Prostate gland (tissue), 2 donors: ENCODE measurements around the gene DYRK2. TPM values are rescaled to one million over a fixed set of nuclear protein-coding genes. Genes with fewer than 3 reads are reported as not detected.
"Not testable (repeated sequence)": the region's sequence is repeated elsewhere in the genome, so short reads cannot be mapped to it uniquely, and the experiment has no call there.

Experiments used
- DNase-seq: peaks from one replicate; pipeline ENCODE4 v3.0.0-alpha.2; 2019; ENCODE audit warnings: low spot score
- H3K27ac ChIP-seq, 2 donors: fragments of 200-600 bp; sonication (generic); 2 replicates each; pipeline ENCODE4 v1.5.1; 2017 to 2019
- H3K27me3 ChIP-seq: fragments of 200-600 bp; sonication (generic); replicated peaks from 2 replicates; pipeline ENCODE4 v1.5.1; 2019; ENCODE audit not compliant: insufficient read depth
- H3K36me3 ChIP-seq, 2 donors: fragments of 200-600 bp; sonication (generic); 1 replicate in 1 of 2; 2 replicates in 1 of 2; pipeline versions ENCODE4 v1.5.1 to v1.8.1; 2017 to 2019
- H3K4me1 ChIP-seq: fragments of 200-600 bp; sonication (generic); replicated peaks from 2 replicates; pipeline ENCODE4 v1.5.1; 2019
- H3K4me3 ChIP-seq, 2 donors: fragments of 200-600 bp; sonication (generic); 2 replicates each; pipeline ENCODE4 v1.5.1; 2017 to 2019
- H3K9me3 ChIP-seq: fragments of 200-600 bp; sonication (generic); 2 replicates; pipeline ENCODE4 v1.5.1; 2017
- POLR2A ChIP-seq: fragments of 450-650 bp; IDR thresholded peaks from one replicate; pipeline ENCODE4 v1.6.1; 2016; ENCODE audit warnings: antibody characterized with exemption, mild to moderate bottlenecking
- POLR2AphosphoS5 ChIP-seq: sonication (generic); formaldehyde crosslinking; IDR thresholded peaks from one replicate; pipeline ENCODE4 v1.6.1; 2017; ENCODE audit warnings: antibody characterized with exemption
- WGBS: methylation state at CpG from one replicate; pipeline ENCODE4 v1.1.5; 2018; 5-methylcytosine and 5-hydroxymethylcytosine counted together
- intact Hi-C: fragments of 100-400 bp; cut with DNase I; formaldehyde crosslinking; loops from one replicate; pipeline ENCODE4 v1.14.2; 2022
- total RNA-seq, 2 donors: library from RNA; depleted of rRNA; stranded (reverse); fragments of >200 nt; gene quantifications; one replicate each; pipeline ENCODE4 v1.1.0, GENCODE V29; 2016
- TF ChIP-seq, protein P1 (sequence below), 4 experiments: fragments of 200-600 bp in 2 of 4; fragments of 450-650 bp in 2 of 4; sonication (generic) in 2 of 4; IDR thresholded peaks; 1 replicate in 3 of 4; 2 replicates in 1 of 4; pipeline ENCODE4 v1.5.1; 2016 to 2019; ENCODE audit warnings: antibody characterized with exemption in 4 of 4, mild to moderate bottlenecking in 2 of 4, moderate library complexity in 2 of 4

The DYRK2 gene
- total RNA-seq, 2 donors from 2014 or later: 16.7 to 31.9 TPM

DNA sequence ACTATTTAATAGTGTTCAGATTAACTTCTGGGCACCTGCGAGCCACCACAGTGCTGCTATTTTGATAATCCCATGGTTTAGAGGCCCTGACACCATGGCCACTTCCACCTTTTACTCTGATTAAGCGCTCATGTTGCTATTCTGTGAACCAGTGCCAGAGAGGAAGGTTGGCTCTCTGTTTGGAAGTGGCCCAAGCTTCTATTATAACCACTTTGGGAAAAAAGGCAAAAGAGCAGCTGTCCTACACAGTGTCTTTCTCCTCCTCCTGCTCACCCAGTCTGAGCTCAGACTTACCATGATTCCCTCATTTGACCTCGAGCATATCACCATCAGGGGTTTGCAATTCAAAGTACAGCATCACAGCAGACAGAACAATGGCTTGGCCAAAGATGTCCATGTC, 23.3 kb downstream of the DYRK2 start:
- no peak for DNase-seq
- no peak for TF ChIP-seq POLR2A
- TF ChIP-seq, protein P1, sequence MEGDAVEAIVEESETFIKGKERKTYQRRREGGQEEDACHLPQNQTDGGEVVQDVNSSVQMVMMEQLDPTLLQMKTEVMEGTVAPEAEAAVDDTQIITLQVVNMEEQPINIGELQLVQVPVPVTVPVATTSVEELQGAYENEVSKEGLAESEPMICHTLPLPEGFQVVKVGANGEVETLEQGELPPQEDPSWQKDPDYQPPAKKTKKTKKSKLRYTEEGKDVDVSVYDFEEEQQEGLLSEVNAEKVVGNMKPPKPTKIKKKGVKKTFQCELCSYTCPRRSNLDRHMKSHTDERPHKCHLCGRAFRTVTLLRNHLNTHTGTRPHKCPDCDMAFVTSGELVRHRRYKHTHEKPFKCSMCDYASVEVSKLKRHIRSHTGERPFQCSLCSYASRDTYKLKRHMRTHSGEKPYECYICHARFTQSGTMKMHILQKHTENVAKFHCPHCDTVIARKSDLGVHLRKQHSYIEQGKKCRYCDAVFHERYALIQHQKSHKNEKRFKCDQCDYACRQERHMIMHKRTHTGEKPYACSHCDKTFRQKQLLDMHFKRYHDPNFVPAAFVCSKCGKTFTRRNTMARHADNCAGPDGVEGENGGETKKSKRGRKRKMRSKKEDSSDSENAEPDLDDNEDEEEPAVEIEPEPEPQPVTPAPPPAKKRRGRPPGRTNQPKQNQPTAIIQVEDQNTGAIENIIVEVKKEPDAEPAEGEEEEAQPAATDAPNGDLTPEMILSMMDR (IDR thresholded peaks at IDR 0.05): no peak
- no peak for TF ChIP-seq POLR2AphosphoS5
- Histone ChIP-seq H3K4me3 (no peak overlapping the region), H3K4me1 (no peaks in the 10 kb centered on the region), H3K9me3 (no peaks in the 10 kb centered on the region), H3K27ac (no peak overlapping the region), H3K36me3 (no peaks in the 10 kb centered on the region), H3K27me3 (no peaks in the 10 kb centered on the region)
- 84% methylated on average over 3 of the region's 3 CpGs for WGBS
- intact Hi-C loops: no loop called here

DNA sequence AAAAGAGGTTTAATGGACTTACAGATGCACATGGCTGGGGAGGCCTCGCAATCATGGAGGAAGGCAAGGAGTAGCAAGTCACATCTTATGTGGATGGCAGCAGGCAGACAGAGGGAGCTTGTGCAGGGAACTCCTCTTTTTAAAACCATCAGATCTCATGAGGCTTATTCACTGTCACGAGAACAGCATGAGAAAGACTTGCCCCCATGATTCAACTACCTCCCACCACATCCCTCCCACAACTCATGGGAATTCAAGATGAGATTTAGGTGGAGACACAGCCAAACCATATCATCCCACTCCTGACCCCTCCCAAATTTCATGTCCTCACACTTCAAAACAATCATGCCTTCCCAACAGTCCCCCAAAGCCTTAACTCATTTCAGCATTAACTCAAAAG, 24.0 kb downstream of the DYRK2 start:
- H3K27me3 ChIP-seq, intact Hi-C loops, H3K4me1 ChIP-seq, H3K27ac ChIP-seq, DNase-seq, H3K4me3 ChIP-seq, H3K9me3 ChIP-seq, H3K36me3 ChIP-seq: not testable (repeated sequence)
- WGBS: 98% methylated on average over 2 of the region's 2 CpGs

DNA sequence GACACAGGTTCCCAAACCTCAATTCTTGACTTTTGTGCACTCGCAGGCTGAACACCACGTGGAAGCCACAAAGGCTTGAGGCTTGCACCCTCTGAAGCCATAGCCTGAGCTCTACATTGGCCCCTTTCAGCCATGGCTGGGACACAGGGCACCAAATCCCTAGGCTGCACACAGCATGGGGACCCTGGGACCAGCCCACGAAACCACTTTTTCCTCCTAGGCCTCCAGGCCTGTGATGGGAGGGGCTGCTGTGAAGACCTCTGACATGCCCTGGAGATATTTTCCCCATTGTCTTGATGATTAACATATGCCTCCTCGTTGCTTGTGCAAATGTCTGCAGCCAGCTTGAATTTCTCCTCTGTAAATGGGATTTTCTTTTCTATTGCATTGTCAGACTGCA, 25.0 kb downstream of the DYRK2 start:
- DNase-seq, H3K36me3 ChIP-seq, H3K4me3 ChIP-seq, H3K4me1 ChIP-seq, H3K27me3 ChIP-seq, H3K27ac ChIP-seq, intact Hi-C loops, H3K9me3 ChIP-seq: not testable (repeated sequence)
- 88% methylated on average over 4 of the region's 4 CpGs for WGBS

DNA sequence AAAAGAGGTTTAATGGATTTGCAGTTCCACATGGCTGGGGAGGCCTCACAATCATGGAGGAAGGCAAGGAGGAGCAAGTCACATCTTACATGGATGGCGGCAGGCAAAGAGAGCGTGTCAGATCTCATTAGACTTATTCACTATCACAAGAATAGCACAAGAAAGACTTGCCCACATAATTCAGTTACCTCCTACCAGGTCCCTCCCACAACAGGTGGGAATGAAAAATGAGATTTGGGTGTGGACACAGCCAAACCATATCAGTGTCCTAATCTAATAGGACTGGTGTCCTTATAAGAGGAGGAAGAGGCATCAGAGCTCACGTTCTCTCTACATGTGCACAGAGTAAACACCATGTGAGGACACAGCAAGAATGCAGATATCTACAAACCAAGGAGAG, 25.9 kb downstream of the DYRK2 start:
- Histone ChIP-seq H3K4me1 (no peaks in the 10 kb centered on the region), H3K27me3 (no peaks in the 10 kb centered on the region), H3K36me3 (no peaks in the 10 kb centered on the region), H3K9me3 (no peaks in the 10 kb centered on the region), H3K4me3 (no peak overlapping the region), H3K27ac (no peak overlapping the region)
- WGBS: 95% methylated on average over 3 of the region's 3 CpGs
- no peak for DNase-seq
- TF ChIP-seq POLR2AphosphoS5: no peak
- intact Hi-C loops: no loop called here

DNA sequence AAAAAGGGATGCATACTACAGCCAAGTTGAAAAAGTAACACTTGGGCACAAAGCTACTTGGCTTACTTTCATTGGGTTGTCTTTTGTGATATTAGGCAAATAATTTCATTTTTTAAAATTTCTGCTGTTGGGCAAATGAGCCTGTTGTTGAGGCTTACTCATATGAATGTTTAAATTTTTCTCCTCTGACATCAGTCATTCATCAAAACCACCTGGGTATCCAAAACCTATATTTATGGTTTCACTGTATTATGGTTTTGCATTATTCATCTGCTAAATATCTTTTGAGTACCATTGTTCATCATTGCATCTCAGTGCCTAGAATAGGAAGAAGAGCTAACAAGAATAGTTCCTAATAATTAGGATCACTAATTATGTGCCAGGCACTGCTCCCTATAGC, 28.1 kb downstream of the DYRK2 start:
- Histone ChIP-seq H3K36me3 (no peaks in the 10 kb centered on the region), H3K27me3 (no peaks in the 10 kb centered on the region), H3K9me3 (no peaks in the 10 kb centered on the region), H3K4me3 (no peak overlapping the region), H3K4me1 (no peaks in the 10 kb centered on the region), H3K27ac (no peak overlapping the region)
- intact Hi-C loops: no loop called here
- DNase-seq: no peak
- TF ChIP-seq POLR2AphosphoS5 (no peak), POLR2A (no peak)
- TF ChIP-seq, protein P1 (IDR thresholded peaks at IDR 0.05): no peak

DNA sequence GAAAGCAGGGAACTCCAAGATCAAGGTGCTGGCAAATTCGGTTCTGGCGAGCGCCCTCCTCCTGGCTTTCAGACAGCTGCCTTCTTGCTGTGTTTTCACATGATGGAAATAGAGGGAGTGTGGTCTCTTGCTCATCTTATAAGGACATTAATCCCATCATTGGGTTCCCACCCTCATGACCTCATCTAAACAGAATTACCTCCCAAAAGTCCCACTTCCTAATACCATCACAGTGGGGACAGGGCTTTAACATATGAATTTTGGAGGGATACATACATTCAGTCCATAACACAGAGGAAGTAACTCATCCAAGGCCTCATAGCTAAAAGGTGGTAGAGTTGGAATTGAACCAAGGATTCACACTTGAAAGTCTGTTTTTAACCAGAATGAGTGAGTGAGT, 28.6 kb downstream of the DYRK2 start:
- intact Hi-C loops: no loop called here
- no peaks in the 10 kb centered on the region for H3K36me3 ChIP-seq
- no peak overlapping the region for H3K4me3 ChIP-seq
- no peak for DNase-seq
- no peaks in the 10 kb centered on the region for H3K4me1 ChIP-seq
- 97% methylated on average over 3 of the region's 3 CpGs for WGBS
- TF ChIP-seq, protein P1 (IDR thresholded peaks at IDR 0.05): no peak
- no peak for TF ChIP-seq POLR2A
- TF ChIP-seq POLR2AphosphoS5: no peak
- no peaks in the 10 kb centered on the region for H3K9me3 ChIP-seq
- no peaks in the 10 kb centered on the region for H3K27me3 ChIP-seq
- H3K27ac ChIP-seq: no peak overlapping the region
